ENCODE data around the gene BFSP1.

GRCh38 chr20:17494201-17494600, 37.0 kb downstream of the BFSP1 start:
- TF ChIP-seq CTCF (IDR thresholded peaks at IDR 0.05) (no peak), POLR2A (IDR thresholded peaks at IDR 0.05) (no peak)
